ENCODE results near the gene GPATCH2L.

The GPATCH2L gene

GRCh38 chr14:76259029-76259735 is 107.5 kb downstream of the GPATCH2L start:
- DNase-seq, result no peak

GRCh38 chr14:76260749-76261148 is 109.0 kb downstream of the GPATCH2L start:
- no peak for DNase-seq

- peak; percentile 1 for DNase-seq
These were observed 109.7 kb downstream of the GPATCH2L start for GRCh38 chr14:76261371-76261811.

- DNase-seq, result no peak
These were observed 110.9 kb downstream of the GPATCH2L start for GRCh38 chr14:76262641-76263040.
